ENCODE results near the gene ADRB2.

Gene ADRB2

DNA sequence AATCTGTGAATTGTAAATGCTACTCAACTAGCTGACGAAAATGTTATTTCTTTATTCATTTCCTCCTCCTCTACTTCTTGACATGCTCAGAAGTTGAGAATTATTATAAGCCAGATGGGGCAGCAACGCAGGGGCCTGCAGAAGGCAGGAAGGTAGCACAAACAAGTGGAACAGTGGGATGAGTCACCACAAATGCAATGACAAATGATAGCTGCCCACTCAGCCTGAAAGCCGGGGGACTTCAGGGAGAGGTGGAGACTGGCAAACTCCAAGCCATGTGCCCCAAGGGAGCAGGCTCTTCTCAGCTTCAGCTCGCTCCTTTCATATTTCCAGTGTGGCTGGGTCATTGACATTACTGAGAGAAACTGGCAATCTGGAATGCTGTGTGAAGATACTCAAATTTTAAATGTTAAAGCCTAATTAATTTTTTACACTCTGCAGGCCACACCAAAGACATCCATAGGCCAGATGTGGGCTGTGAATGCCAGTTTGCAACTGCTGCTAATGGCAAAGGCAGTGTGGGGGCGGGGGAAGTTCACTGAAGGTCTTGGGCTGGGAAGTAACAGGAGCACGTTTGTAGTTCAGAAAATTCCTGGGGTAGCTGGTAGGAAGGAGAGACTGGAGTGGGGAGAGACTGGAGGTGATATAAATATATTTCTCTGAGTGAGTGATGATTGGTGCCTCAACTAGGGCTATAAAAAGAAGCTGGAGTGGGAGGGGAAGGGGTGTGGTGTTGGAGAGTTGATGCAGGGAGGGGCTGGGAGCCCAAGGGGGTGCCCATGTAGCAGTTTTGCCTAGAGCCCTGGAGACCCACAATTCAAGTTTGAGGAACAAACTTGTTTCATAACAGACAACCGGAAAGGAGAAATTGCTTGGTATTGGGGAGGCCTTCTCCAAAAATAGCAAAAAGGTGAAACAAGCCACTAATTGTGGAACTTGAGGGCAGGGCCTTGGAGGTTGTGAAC, 20.8 kb upstream of the ADRB2 start:
- no peak for DNase-seq (ENCODE audit: low read depth)

DNA sequence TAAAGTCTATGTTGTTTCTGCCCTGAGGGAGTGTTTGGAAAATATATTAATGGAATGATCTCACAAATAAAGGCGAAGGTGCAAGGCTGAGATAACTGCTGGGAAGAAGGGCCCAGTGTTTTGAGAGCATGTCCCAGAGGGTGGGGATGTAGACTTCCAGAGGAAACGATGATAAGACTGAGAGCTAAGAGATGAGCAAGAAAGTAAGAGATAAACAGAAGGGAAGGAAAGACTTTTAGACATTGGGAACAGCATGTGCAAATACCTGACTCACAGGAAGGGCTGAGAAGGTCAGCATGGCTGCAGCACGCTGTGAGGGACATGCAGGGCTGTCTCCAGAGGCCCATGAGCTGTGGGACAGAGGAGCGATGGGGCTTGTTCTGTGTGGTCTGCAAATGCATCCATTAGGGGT, 19.9 kb upstream of the ADRB2 start:
- DNase-seq (ENCODE audit: low read depth): no peak

DNA sequence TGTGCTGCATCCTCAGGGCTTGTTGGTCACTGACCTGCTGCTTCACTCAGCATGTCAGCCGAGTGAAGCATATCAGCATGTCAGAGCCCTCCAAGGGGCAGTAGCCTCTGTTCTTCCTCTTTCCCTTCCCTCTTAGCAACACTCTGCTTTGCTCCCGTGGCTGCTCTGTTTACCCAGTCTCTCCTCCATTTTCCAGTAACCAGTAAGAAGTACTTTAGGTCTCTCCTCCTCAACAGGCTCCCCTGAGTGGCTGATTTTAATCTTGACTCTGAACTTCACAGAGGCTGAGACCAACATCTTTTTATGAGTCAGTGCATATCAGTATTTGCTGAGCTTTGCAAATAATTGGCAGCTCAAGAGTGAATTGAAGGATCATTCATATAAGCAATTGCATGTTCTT, 18.6 kb upstream of the ADRB2 start:
- DNase-seq (ENCODE audit: low read depth): no peak

- no peak for DNase-seq (ENCODE audit: low read depth)
Observed at GRCh38 chr5:148808864-148809642, 17.4 kb upstream of the ADRB2 start.

DNA sequence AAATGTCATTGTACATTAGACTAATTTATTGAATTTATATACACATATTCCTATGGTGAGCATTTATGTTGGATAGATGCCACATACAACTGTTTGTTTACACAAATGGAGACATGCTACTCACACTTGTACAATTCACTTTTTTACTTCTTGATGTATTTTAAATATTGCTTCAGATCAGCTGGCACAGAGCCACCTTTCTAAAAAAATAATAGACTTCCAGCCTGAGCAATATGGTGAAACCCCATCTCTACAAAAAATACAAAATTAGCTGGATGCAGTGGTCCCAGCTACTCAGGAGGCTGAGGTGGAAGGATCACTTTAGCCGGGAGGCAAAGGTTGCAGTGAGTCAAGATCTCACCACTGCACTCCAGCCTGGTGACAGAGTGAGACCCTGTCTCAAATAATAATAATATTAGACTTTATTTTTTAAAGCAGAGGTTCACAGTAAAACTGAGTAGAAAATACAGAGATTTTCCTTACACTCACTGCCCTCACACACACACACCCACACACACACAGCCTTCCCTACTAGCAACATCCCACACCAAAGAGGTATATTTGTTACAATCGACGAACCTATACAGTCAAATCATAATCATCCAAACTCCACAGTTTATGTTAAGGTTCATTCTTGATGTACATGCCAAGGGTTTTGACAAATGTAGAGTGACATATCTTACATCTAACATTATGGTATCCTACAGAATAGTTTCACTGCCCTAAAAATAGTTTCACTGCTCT, 16.5 kb upstream of the ADRB2 start:
- no peak for DNase-seq (ENCODE audit: low read depth)

GRCh38 chr5:148810823-148811222, 15.6 kb upstream of the ADRB2 start:
- no peak for DNase-seq (ENCODE audit: low read depth)

GRCh38 chr5:148811756-148812155, 14.7 kb upstream of the ADRB2 start:
- no peak for DNase-seq (ENCODE audit: low read depth)

DNA sequence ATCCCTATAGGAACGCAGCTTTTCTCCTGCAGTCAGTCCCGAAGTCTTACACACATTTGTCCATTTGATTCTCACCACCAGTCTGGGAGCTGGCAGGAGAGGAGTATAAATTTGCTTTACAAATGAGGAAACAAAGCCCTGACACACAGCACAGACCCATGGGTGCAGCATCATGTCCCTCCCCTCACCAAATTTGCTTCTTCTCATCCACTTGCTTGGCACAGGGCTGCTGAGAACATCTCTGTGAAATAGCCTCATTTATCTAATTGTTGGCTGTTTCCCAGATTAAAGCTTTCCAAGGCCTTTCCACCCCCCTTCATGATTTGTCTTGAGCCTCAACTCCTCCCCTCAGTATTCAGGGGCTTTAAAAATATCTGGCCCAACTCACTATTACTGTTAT, 11.3 kb upstream of the ADRB2 start:
- no peak for DNase-seq (ENCODE audit: low read depth)

DNA sequence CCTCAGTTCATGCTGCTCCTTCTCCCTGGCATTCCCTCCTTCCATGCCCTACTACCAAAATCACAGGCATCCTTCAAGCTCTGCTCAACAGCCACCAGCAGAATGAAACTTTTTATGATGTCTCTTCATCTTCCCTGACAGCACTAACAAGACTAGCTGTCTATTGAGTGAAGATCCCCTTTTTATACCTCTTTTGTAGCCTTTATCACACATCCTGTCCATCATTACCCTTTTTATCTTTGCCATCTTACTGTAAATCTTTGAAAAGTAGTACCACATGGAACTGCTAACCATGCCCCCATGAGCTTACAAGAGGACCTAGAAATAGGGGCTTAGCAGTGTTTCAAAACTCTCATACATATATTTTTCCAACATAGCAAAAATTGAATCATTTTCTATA, 10.8 kb upstream of the ADRB2 start:
- no peak for DNase-seq (ENCODE audit: low read depth)

GRCh38 chr5:148816357-148816756, 10.1 kb upstream of the ADRB2 start:
- no peak for DNase-seq (ENCODE audit: low read depth)

- DNase-seq (ENCODE audit: low read depth): no peak
Observed at GRCh38 chr5:148816782-148817181, 9.6 kb upstream of the ADRB2 start.

DNA sequence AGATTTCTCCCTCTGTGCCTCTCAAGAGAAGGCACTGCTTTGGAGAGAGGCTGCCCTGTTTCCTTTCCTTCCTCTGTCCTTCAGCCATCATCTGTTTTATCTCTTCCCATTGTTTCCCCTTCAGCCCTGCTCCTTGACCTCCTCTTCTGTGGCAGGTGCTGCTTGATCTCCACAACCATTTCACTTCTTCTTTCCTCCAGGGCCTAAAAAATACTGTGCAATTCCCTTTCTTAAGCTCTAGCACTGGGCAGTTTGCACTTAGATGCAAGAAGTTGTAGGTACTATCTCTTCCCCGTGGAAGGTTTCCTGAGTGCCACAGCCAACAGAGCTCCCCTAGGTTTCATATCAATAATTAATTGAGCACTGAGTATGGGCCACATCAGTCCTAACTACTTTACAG, 8.8 kb upstream of the ADRB2 start:
- DNase-seq (ENCODE audit: low read depth): no peak

- no peak for DNase-seq (ENCODE audit: low read depth)
Observed at GRCh38 chr5:148820461-148821395, 5.7 kb upstream of the ADRB2 start.

DNA sequence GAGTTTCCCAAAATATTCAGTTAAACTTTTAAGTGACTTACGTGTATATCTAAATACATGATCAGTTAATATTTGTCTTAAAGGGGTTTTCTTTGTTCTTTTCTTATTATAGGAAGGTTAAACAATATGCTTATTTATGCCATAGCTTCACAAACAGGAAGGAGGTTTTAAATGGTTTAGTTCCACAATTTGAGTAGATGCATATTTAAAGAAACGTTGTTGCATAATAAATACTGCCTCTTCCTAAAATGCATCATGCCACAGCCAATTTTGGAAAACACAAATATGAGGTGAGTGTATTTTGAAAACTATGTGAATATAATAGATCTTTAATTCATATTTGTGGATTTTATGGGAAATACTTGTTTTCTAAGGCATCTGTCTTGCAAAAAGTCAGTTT, 2.5 kb upstream of the ADRB2 start:
- no peak for DNase-seq (ENCODE audit: low read depth)

GRCh38 chr5:148825716-148826052, 727 bp upstream of the ADRB2 start:
- DNase-seq (ENCODE audit: low read depth): no peak

- no peak for DNase-seq (ENCODE audit: low read depth)
Observed at GRCh38 chr5:148826739-148827070, 294 bp downstream of the ADRB2 start.

GRCh38 chr5:148827723-148828122, 1.3 kb downstream of the ADRB2 start:
- DNase-seq (ENCODE audit: low read depth): no peak

DNA sequence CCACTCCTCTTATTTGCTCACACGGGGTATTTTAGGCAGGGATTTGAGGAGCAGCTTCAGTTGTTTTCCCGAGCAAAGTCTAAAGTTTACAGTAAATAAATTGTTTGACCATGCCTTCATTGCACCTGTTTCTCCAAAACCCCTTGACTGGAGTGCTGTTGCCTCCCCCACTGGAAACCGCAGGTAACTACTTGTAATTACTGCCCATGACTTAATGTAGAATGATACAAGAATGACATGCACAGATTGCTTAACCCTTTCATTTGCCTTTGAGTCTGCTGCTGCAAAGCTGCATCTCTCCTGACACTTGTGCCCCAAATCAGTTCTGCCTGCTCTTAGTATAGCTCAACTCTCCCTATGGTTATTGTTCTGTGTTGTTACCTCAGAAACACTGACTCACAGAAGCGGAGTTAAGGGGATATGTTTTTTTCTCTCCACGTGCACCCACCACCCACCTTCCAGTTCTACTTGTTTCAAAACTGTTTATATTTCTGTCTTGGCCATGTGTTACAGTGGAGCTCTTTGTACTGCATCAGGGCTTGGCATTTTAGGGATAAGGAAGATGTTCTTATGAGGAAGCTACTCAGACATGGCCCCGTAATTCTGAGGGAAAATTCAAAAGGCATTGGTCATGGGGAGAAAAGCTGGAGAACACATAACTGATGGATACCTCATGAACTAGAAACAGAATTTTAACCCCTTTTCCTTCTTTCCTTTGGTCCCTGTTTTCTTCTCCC, 2.3 kb downstream of the ADRB2 start:
- no peak for DNase-seq (ENCODE audit: low read depth)

DNA sequence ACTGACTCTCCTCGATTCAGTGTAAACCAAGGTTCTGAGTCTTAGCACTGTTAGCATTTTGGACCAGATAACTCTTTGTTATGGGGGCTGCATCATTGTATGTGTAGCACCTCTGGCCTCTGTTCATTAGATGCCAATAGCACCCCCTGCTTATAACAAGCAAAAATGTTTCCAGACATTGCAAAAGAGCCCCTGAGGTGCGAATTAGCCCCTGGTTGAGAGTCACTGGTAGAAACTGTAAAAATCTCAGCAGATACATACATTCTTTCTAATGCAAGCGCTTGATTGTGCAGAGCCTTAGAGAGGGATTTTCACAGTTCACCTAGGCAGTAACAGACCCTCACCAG, 2.8 kb downstream of the ADRB2 start:
- no peak for DNase-seq (ENCODE audit: low read depth)

DNA sequence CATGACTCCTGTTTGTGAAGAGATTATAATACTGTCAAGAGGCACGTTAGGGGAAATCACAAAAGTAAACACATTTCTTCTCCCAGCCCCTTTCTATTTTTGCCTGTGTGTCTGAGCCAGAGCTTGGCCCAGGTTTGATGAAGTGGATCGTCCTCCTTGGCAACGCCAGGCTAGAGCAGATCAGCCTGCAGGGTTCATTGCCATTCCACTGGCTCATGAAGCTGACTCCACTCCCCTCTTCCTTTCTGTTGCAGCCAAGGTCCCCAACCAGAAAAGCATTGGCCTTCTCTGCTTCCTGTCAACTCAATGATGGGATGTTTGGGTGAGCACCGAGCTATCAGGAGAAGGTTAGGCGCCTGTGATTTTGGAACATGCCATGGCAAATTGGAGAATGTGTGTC, 3.3 kb downstream of the ADRB2 start:
- DNase-seq (ENCODE audit: low read depth): no peak

- no peak for DNase-seq (ENCODE audit: low read depth)
Observed at GRCh38 chr5:148830211-148830610, 3.8 kb downstream of the ADRB2 start.
